Hepatic stellate cell (primary cell): ENCODE measurements around the gene ADPGK.
"Not testable (repeated sequence)": the region's sequence is repeated elsewhere in the genome, so short reads cannot be mapped to it uniquely, and the experiment has no call there.

Source experiments
- DNase-seq: peaks from one replicate; pipeline ENCODE4 v3.0.0; 2011; ENCODE audit warnings: low spot score

ADPGK gene

GRCh38 chr15:72783640-72784455 is at the start of gene ADPGK:
Gene ADPGK (minus strand): TSS chr15:72783758. CDS start chr15:72783691, 67 bp downstream.
- DNase-seq, result peak; percentile 91

- DNase-seq, result no peak
Measured at GRCh38 chr15:72827226-72827625, 43.7 kb upstream of the ADPGK start.

GRCh38 chr15:72826611-72827010 is 43.1 kb upstream of the ADPGK start:
- DNase-seq, result no peak

DNA sequence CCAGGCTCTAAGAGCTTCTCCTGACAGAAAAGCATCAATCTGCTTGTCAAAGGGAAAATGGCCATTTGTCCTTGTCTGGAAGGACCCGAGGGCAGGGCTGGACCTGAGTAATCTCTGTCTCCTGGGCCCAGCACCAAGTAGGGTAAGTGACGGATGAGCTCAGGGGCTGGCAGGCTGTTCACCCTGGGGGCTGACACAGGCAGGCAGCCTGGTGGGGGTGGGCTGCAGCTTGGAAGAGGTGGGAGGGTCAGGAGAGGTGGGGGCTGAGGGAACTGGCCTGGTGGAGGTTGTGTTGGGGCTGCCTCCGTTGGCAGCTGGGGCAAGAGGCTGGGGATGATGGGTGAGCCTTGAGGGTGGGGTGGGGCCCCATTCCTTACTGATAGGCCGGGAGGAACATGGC is 42.3 kb upstream of the ADPGK start:
- DNase-seq, result no peak

DNA sequence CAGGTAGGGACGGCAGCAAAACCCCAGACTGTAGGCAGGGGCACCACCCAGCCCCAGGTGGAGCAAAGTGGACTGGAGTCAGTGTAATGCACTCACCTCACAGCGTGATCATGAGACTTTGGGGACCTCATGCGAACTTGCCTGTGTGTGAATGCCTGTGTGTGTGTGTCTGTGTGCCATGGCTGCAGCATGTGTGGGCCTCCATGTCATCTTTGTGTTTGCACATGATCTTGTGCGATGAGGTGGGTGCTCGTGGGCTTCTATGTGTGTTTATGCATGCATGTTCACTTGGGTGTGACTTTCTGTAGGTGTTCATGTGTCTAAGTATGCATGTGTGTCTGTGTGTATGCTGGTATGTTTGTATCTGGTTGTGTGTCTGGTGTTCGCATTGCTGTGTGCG is 41.2 kb upstream of the ADPGK start:
- DNase-seq, result no peak

DNA sequence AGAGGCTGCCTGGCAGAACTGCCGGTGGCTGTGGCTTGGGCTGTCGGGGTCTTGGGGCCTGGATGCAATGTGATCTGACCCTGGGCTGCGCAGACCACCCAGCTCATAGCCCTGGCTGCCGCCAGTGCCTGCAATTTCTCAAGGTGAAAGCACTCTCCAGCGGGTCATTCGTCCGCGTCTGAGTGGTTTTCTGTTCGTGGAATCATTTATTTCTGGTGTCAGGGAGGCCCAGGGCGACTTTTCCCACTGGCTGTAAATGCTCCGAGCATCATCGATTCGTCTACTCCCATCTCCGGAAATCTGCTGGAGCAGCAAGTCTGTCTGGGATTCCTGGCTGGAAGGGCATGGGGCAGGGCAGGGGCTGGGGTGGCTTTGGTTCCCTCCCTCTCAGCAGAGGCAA is 40.6 kb upstream of the ADPGK start:
- no peak for DNase-seq

DNA sequence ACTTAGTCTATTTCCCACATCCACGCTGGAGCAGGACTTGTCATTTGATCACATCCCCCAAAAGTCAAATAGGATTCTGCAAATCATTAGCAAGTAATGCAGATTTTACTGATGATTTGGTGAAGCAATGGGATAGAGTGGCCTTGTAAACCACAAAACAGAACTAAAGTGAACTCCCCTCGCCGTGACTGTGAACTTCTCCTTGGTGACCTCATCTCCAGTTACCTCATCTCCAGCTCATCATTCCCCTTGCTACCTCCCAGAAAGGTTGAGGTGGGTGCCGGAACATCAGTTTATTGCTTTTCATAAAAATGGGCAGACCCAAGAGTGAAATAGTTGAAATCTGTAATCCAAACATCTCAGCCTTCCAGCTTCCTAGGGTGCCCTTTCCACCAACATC is 36.7 kb upstream of the ADPGK start:
- no peak for DNase-seq

DNA sequence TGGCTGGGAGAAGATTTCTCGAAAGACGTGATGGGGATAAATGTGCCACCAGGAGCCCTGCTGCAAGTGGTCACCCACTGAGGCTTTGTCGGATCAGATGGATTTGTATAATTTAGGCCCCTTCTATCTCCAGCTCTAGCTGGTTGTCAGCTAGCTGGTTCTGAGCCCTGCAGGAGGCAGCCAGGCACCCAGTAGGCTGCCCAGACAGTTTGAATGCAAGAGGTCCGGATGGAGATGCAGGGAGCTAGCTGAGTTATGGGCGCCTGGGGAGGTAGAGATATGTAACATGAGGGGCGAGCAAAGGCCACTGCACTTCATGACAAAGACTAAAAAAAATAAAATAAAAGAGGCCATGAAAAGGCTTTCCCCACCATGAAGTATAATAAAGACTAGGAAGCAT is 35.1 kb upstream of the ADPGK start:
- DNase-seq, result no peak

DNA sequence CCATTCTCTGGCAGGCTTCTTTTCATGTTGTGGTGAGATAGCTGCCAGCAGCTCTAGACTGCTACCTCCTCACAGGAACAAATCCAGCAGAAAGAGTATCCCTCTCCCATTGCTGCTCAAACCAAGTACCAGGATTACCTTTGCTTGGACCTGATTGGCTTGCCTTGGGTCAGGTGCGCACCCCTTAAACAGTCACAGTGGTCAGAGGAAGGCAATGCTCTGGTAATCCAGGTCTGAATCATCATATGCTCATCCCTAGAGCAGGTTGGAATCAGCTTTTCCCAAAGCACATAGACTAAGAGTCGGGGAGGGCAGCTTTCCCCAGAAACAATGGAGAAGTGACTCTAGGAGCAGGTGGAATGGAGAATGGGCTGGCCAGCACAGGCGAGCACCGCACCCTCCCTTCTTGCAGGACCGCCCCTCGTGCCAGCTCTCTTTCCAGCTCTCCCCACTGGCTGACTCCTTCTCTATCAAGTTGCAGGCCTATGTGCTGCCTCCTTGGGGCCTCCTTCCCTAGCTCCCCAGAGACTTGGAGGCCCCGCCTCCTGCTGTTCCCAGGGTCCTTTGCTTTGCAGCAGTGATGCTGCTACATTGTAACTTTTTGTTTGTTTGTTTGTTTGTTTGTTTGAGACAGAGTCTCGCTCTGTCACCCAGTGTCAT is 29.9 kb upstream of the ADPGK start:
- DNase-seq, result no peak

DNA sequence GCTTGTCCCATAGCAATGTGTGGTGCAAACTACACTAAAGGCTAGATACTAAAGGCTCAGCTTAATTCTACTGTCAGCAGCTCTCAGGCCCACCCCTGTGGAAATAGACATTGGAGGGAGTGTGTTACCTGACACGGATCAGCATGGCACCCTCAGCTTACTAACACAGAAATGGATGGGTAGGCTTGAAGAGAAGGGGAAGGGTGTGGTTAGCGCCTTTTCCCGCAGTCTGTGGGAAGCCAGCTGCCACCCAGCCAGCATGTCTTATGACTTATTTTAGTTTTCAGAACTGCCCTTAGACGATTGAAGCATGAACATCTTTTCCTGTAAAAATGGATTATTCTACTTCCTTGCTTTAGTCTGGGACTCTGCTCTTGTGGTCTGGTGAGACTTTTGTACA is 25.8 kb upstream of the ADPGK start:
- no peak for DNase-seq

DNA sequence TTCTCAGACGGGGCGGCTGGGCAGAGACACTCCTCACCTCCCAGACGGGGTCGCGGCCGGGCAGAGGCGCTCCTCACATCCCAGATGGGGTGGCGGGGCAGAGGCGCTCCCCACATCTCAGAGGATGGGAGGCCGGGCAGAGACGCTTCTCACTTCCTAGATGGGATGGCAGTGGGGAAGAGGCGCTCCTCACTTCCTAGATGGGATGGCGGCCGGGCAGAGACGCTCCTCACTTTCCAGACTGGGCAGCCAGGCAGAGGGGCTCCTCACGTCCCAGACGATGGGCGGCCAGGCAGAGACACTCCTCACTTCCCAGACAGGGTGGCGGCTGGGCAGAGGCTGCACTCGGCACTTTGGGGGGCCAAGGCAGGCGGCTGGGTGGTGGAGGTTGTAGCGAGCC is 23.8 kb upstream of the ADPGK start:
- DNase-seq, result not testable (repeated sequence)

- no peak for DNase-seq
Measured at GRCh38 chr15:72803006-72803405, 19.4 kb upstream of the ADPGK start.

- no peak for DNase-seq
Measured at GRCh38 chr15:72801590-72802325, 18.2 kb upstream of the ADPGK start.

DNA sequence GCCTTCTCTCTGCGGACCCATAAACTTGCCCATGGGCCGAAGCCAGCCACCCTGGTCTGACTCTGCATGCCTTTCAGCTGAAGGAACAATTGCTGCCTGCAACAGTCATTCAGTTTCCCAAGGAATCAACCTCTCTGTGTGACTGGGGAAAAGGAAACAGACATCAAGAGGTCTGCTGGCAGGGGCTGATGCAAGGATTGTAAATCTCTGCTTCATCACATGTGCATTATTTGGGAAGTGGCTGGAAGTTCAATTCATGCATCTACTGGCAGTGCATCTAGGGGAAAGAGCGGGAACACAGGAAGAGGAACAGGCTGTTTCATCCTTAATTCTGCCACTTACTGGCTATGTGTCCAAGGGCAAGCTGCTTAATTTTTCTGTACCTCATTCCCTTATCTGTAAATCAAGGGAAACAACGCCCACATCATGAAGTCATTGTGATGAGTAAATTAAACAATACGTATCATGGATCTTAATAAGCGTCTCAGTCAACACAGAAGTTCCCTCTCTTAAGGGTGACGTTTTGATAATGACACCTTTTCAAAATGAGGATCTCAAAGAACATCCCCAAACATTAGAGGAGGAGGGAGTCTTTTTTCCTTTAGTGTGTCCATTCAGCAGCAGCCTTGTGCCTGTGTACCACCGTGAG is 17.4 kb upstream of the ADPGK start:
- DNase-seq, result no peak

GRCh38 chr15:72797834-72798233 is 14.3 kb upstream of the ADPGK start:
- DNase-seq, result no peak

DNA sequence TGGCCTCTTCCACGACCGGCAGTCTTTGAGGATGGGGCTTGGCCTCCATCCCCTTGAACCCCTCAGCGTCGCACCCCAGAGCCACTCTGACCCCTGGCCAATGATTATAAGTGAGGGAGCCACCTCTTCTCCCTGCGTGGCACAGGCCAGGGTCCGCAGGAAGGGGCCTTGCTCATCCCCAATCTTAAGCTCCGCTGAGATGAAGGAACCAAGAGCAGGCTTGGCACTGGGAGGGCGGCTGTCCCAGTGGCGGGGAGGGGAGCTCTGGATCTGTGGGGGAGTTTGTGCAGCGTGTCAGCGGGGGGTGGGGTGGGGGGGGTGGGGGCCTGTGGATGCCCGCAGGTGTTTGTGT is 13.8 kb upstream of the ADPGK start:
- DNase-seq, result no peak

GRCh38 chr15:72796515-72797337 is 13.2 kb upstream of the ADPGK start:
- peak; percentile 82 for DNase-seq

GRCh38 chr15:72796210-72796514 is 12.6 kb upstream of the ADPGK start:
- DNase-seq, result no peak

GRCh38 chr15:72793766-72794660 is 10.5 kb upstream of the ADPGK start:
- no peak for DNase-seq

- no peak for DNase-seq
Measured at GRCh38 chr15:72792431-72792830, 8.9 kb upstream of the ADPGK start.
